ENCODE data around the gene SALL1. TPM values are rescaled to one million over a fixed set of nuclear protein-coding genes. Genes with fewer than 3 reads are reported as not detected.

The SALL1 gene
- polyA plus RNA-seq, 1 of the 3 experiments (the other 2 are of a cell fraction) = 0.02 TPM

GRCh38 chr16:51159865-51160264 is 8.8 kb upstream of the SALL1 start:
- ChIA-PET POLR2A (no interaction called here), CTCF (no interaction called here)
- Histone ChIP-seq H3K27me3 (ENCODE audit: insufficient read depth) (peaks cover 23% of the 10 kb centered on the region), H3K9ac (no peak overlapping the region), H3F3A (replicated peaks; ENCODE audit: insufficient read depth) (no peaks in the 10 kb centered on the region), H3K4me2 (no peak overlapping the region), H3K79me2 (ENCODE audit: insufficient read depth) (no peaks in the 10 kb centered on the region), H3K27ac (ENCODE audit: low read depth in 2 of 2, low read length in 1 of 2) (no peak overlapping the region), H3K9me2 (no peaks in the 10 kb centered on the region), H3K9me3 (no peaks in the 10 kb centered on the region), H3K4me3 (ENCODE audit: low read depth in 2 of 2, low read length in 1 of 2) (no peak overlapping the region), H2AFZ (ENCODE audit: low read depth) (no peak overlapping the region), H3K4me1 (ENCODE audit: control insufficient read depth in 1 of 2, insufficient read depth in 2 of 2, low read depth in 1 of 2, low read length in 1 of 2) (no peaks in the 10 kb centered on the region), H3K36me3 (replicated peaks in 1 of 2; ENCODE audit: control insufficient read depth in 1 of 2, insufficient read depth in 2 of 2, low read length in 1 of 2) (no peaks in the 10 kb centered on the region), H4K20me1 (ENCODE audit: insufficient read depth) (no peaks in the 10 kb centered on the region)
- 34% methylated on average over 6 of the region's 6 CpGs for WGBS (ENCODE audit: low lambda C conversion rate)
- no peak for DNase-seq
- no peak for TF ChIP-seq MEF2A (IDR thresholded peaks at IDR 0.05; ENCODE audit: borderline replicate concordance, low read depth)
- no peak for TF ChIP-seq SMC3 (IDR thresholded peaks at IDR 0.05; ENCODE audit: low read depth, low read length)
- TF ChIP-seq GATA2 (CRISPR knock-in tag; IDR thresholded peaks at IDR 0.05) = no peak
- no peak for TF ChIP-seq YY1 (IDR thresholded peaks at IDR 0.05; ENCODE audit: low read depth)
- TF ChIP-seq MAX (IDR thresholded peaks at IDR 0.05; ENCODE audit: low read depth) = no peak
- no peak for TF ChIP-seq FOXJ3 (CRISPR knock-in tag; IDR thresholded peaks at IDR 0.05)
- TF ChIP-seq TAF1 (IDR thresholded peaks at IDR 0.05; ENCODE audit: borderline replicate concordance, low read depth, low read length) = no peak
- TF ChIP-seq MXI1 (IDR thresholded peaks at IDR 0.05; ENCODE audit: low read depth, low read length) = no peak
- no peak for TF ChIP-seq PBX3 (IDR thresholded peaks at IDR 0.05)
- TF ChIP-seq NFIC (IDR thresholded peaks at IDR 0.05; ENCODE audit: borderline replicate concordance) = no peak
- TF ChIP-seq REST (IDR thresholded peaks at IDR 0.05; ENCODE audit: low read depth, low read length) = no peak

- Histone ChIP-seq H3K4me1 (ENCODE audit: control insufficient read depth in 1 of 2, insufficient read depth in 2 of 2, low read depth in 1 of 2, low read length in 1 of 2) (no peaks in the 10 kb centered on the region), H2AFZ (ENCODE audit: low read depth) (no peak overlapping the region), H3K4me3 (ENCODE audit: low read depth in 2 of 2, low read length in 1 of 2) (no peak overlapping the region), H3K27ac (ENCODE audit: low read depth in 2 of 2, low read length in 1 of 2) (no peak overlapping the region), H3K36me3 (replicated peaks in 1 of 2; ENCODE audit: control insufficient read depth in 1 of 2, insufficient read depth in 2 of 2, low read length in 1 of 2) (no peaks in the 10 kb centered on the region), H3K4me2 (no peak overlapping the region), H3K9ac (no peak overlapping the region), H3K9me2 (no peaks in the 10 kb centered on the region), H3K27me3 (ENCODE audit: insufficient read depth) (peaks cover 29% of the 10 kb centered on the region), H4K20me1 (ENCODE audit: insufficient read depth) (no peaks in the 10 kb centered on the region), H3K9me3 (no peaks in the 10 kb centered on the region), H3F3A (replicated peaks; ENCODE audit: insufficient read depth) (no peaks in the 10 kb centered on the region), H3K79me2 (ENCODE audit: insufficient read depth) (no peaks in the 10 kb centered on the region)
- CTCF ChIA-PET = interaction anchor here (1.0 kb wide), 1 partner anchor 26 kb away, joined by 3 read pairs; no protein-coding TSS in a partner anchor
- POLR2A ChIA-PET = no interaction called here
- no peak for DNase-seq
- no peak for TF ChIP-seq TCF12 (IDR thresholded peaks at IDR 0.05)
- no peak for TF ChIP-seq PBX3 (IDR thresholded peaks at IDR 0.05)
- no peak for TF ChIP-seq FOXJ3 (CRISPR knock-in tag; IDR thresholded peaks at IDR 0.05)
- no peak for TF ChIP-seq USF1 (IDR thresholded peaks at IDR 0.05; ENCODE audit: borderline replicate concordance, low read depth)
- TF ChIP-seq TAF1 (IDR thresholded peaks at IDR 0.05; ENCODE audit: borderline replicate concordance, low read depth, low read length) = no peak
- no peak for TF ChIP-seq MEF2A (IDR thresholded peaks at IDR 0.05; ENCODE audit: borderline replicate concordance, low read depth)
- no peak for TF ChIP-seq CTCF (IDR thresholded peaks at IDR 0.05)
- WGBS (ENCODE audit: low lambda C conversion rate) = 10% methylated on average over 3 of the region's 3 CpGs
Observed at GRCh38 chr16:51159296-51159695, 8.2 kb upstream of the SALL1 start.
